NCI-H1417 (cell line): Measurements from ENCODE around the gene EVA1A.

Experiments used
- DNase-seq, 3 experiments: peaks; one replicate each; lab custom pipeline; 2025; lab: John Stamatoyannopoulos, UW

EVA1A gene

DNA sequence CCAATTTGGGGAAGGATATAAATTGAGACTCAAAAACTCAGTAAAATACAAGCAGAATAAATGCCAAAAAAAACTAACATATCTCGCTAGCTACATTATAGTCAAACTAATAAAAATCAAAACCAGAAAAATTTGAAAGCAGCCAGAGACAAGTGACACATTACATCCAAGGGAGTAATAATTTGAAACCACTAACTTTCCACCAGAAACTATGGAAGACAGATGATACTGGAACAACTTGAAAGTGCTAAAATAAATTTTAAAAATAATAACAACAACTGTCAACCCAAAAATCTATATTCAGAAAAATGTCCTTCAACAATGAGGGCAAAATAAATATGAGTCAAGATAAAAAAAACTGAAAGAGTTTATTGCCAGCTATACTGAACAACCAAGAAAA lies 110.7 kb downstream of the EVA1A start:
- no peak for DNase-seq

DNA sequence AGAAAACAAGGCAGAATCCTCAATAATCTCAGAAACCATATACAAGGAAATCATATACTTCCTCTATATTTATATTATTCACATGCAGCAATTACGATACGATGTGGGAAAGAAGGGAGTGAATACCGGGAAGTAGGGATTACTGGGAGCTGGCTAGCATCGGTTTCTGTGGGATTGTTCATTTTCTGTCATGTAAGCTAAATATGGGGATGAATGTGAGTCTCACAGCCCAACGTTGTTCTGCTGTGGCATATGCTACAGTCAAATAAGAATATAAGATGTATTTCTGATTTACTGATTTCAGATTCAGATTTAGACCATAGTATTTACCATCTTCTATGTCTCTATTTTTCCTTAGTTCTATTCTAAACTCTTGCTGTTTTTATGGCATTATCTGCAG lies 113.6 kb downstream of the EVA1A start:
- no peak for DNase-seq
